HEK293 (cell line): ENCODE measurements around the gene GABBR2.

ENCODE experiments used
- CTCF ChIA-PET: fragments of 350-600 bp; formaldehyde crosslinking; extraction: SDS; loops from one replicate; lab custom pipeline; 2021; ENCODE audit warnings: antibody characterized with exemption; lab: Yijun Ruan, JAX
- POLR2A ChIA-PET: fragments of 300-600 bp; formaldehyde crosslinking; extraction: SDS; loops from one replicate; lab custom pipeline; 2020; ENCODE audit warnings: antibody characterized with exemption, inconsistent platforms; lab: Yijun Ruan, JAX
- H3K27ac ChIP-seq: fragments of 200-500 bp; sonication (Bioruptor generic); 2 replicates; pipeline ENCODE4 v1.5.1; 2014; ENCODE audit warnings: low read depth, low read length, control low read depth, inconsistent platforms; ENCODE audit errors: extremely low read depth
- H3K36me3 ChIP-seq, 2 experiments: fragments of 200-500 bp in 1 of 2; sonication (Bioruptor generic) in 1 of 2; 1 replicate in 1 of 2; 2 replicates in 1 of 2; pipeline ENCODE4 v1.5.1; 2014 to 2017; ENCODE audit warnings: inconsistent platforms in 2 of 2, low read length in 2 of 2; ENCODE audit not compliant: control insufficient read depth in 2 of 2, insufficient read depth in 1 of 2
- H3K4me1 ChIP-seq: fragments of 200-500 bp; sonication (Bioruptor generic); 2 replicates; pipeline ENCODE4 v1.5.1; 2014; ENCODE audit warnings: mild to moderate bottlenecking, low read length, inconsistent platforms; ENCODE audit not compliant: control insufficient read depth, insufficient read depth
- H3K4me3 ChIP-seq: 2 replicates; pipeline ENCODE4 v1.5.1; 2011; ENCODE audit warnings: low read depth, mild to moderate bottlenecking, control low read depth, low read length, moderate library complexity
- H3K9me3 ChIP-seq: fragments of 200-500 bp; sonication (Bioruptor generic); 2 replicates; pipeline ENCODE4 v1.5.1; 2014; ENCODE audit warnings: low read depth, low read length, inconsistent platforms; ENCODE audit not compliant: control insufficient read depth, insufficient read depth
- AEBP2 ChIP-seq: fragments of 450-650 bp; formaldehyde crosslinking; IDR thresholded peaks from 2 replicates; pipeline ENCODE4 v1.5.1; 2016; ENCODE audit warnings: missing biosample characterization, missing genetic modification characterization, borderline replicate concordance
- KLF17 ChIP-seq: fragments of 450-650 bp; formaldehyde crosslinking; IDR thresholded peaks from 2 replicates; pipeline ENCODE4 v1.5.1; 2016; ENCODE audit warnings: missing biosample characterization, missing genetic modification characterization
- PBX3 ChIP-seq: sonication (generic); formaldehyde crosslinking; IDR thresholded peaks from 2 replicates; pipeline ENCODE4 v1.8.1; 2022; ENCODE audit warnings: mild to moderate bottlenecking, moderate library complexity, missing genetic modification reagents
- SP7 ChIP-seq: fragments of 450-650 bp; formaldehyde crosslinking; IDR thresholded peaks from 2 replicates; pipeline ENCODE4 v1.5.1; 2016; ENCODE audit warnings: missing biosample characterization, missing genetic modification characterization
- ZBTB17 ChIP-seq: fragments of 450-650 bp; formaldehyde crosslinking; IDR thresholded peaks from 2 replicates; pipeline ENCODE4 v1.5.1; 2016; ENCODE audit warnings: missing biosample characterization, missing genetic modification characterization
- ZBTB21 ChIP-seq: fragments of 450-650 bp; formaldehyde crosslinking; IDR thresholded peaks from 2 replicates; pipeline ENCODE4 v1.5.1; 2017; ENCODE audit warnings: missing biosample characterization, missing genetic modification characterization
- ZEB2 ChIP-seq: fragments of 450-650 bp; formaldehyde crosslinking; IDR thresholded peaks from 2 replicates; pipeline ENCODE4 v1.5.1; 2016; ENCODE audit warnings: missing biosample characterization, missing genetic modification characterization
- ZFP37 ChIP-seq: fragments of 450-650 bp; formaldehyde crosslinking; IDR thresholded peaks from 2 replicates; pipeline ENCODE4 v1.5.1; 2016; ENCODE audit warnings: missing biosample characterization, missing genetic modification characterization
- ZFP41 ChIP-seq: fragments of 450-650 bp; formaldehyde crosslinking; IDR thresholded peaks from 2 replicates; pipeline ENCODE4 v1.5.1; 2016; ENCODE audit warnings: missing biosample characterization, missing genetic modification characterization, borderline replicate concordance
- ZNF112 ChIP-seq: fragments of 450-650 bp; formaldehyde crosslinking; IDR thresholded peaks from 2 replicates; pipeline ENCODE4 v1.5.0; 2017; ENCODE audit warnings: missing biosample characterization, missing genetic modification characterization
- ZNF138 ChIP-seq: fragments of 450-650 bp; formaldehyde crosslinking; IDR thresholded peaks from 2 replicates; pipeline ENCODE4 v1.5.1; 2016; ENCODE audit warnings: missing biosample characterization, missing genetic modification characterization, borderline replicate concordance
- ZNF148 ChIP-seq: fragments of 450-650 bp; formaldehyde crosslinking; IDR thresholded peaks from 2 replicates; pipeline ENCODE4 v1.5.0; 2017; ENCODE audit warnings: missing biosample characterization, missing genetic modification characterization, borderline replicate concordance
- ZNF214 ChIP-seq: fragments of 450-650 bp; formaldehyde crosslinking; IDR thresholded peaks from 2 replicates; pipeline ENCODE4 v1.5.1; 2017; ENCODE audit warnings: missing biosample characterization, mild to moderate bottlenecking, missing genetic modification characterization, borderline replicate concordance
- ZNF23 ChIP-seq: fragments of 450-650 bp; formaldehyde crosslinking; IDR thresholded peaks from 2 replicates; pipeline ENCODE4 v1.5.1; 2016; ENCODE audit warnings: missing biosample characterization, missing genetic modification characterization, borderline replicate concordance
- ZNF362 ChIP-seq: fragments of 450-650 bp; formaldehyde crosslinking; IDR thresholded peaks from 2 replicates; pipeline ENCODE4 v1.5.1; 2016; ENCODE audit warnings: missing biosample characterization, missing genetic modification characterization
- ZNF426 ChIP-seq: fragments of 450-650 bp; formaldehyde crosslinking; IDR thresholded peaks from 2 replicates; pipeline ENCODE4 v1.5.1; 2017; ENCODE audit warnings: missing biosample characterization, missing genetic modification characterization, mild to moderate bottlenecking, inconsistent platforms, moderate library complexity
- ZNF433 ChIP-seq: fragments of 450-650 bp; formaldehyde crosslinking; IDR thresholded peaks from 2 replicates; pipeline ENCODE4 v1.5.1; 2016; ENCODE audit warnings: missing biosample characterization, missing genetic modification characterization, low read depth
- ZNF585B ChIP-seq: fragments of 450-650 bp; formaldehyde crosslinking; IDR thresholded peaks from 2 replicates; pipeline ENCODE4 v1.5.1; 2016; ENCODE audit warnings: missing biosample characterization, missing genetic modification characterization
- ZSCAN16 ChIP-seq: fragments of 450-650 bp; formaldehyde crosslinking; IDR thresholded peaks from 2 replicates; pipeline ENCODE4 v1.5.1; 2016; ENCODE audit warnings: missing biosample characterization, missing genetic modification characterization

Gene GABBR2

GRCh38 chr9:98370300-98370975, 338.3 kb downstream of the GABBR2 start:
- H3K36me3 ChIP-seq, result no peaks in the 10 kb centered on the region
- CTCF ChIA-PET, result no interaction called here
- POLR2A ChIA-PET, result no interaction called here

More at GRCh38 chr9:98370300-98370975, 338.3 kb downstream of the GABBR2 start:
- Histone ChIP-seq H3K4me3 (no peak overlapping the region), H3K4me1 (no peaks in the 10 kb centered on the region), H3K9me3 (no peaks in the 10 kb centered on the region), H3K27ac (no peak overlapping the region)
- TF ChIP-seq ZNF23 (tag by site-specific recombination), result no peak
- no peak for TF ChIP-seq ZEB2 (tag by site-specific recombination)
- no peak for TF ChIP-seq ZBTB21 (tag by site-specific recombination)
- no peak for TF ChIP-seq ZBTB17 (tag by site-specific recombination)
- TF ChIP-seq ZFP41 (tag by site-specific recombination), result no peak
- TF ChIP-seq KLF17 (tag by site-specific recombination), result no peak
- no peak for TF ChIP-seq ZNF426
- TF ChIP-seq ZNF362 (tag by site-specific recombination), result no peak
- TF ChIP-seq ZFP37 (tag by site-specific recombination), result no peak
- TF ChIP-seq ZNF148, result no peak
- TF ChIP-seq ZSCAN16 (tag by site-specific recombination), result no peak
- TF ChIP-seq AEBP2 (tag by site-specific recombination), result no peak
- TF ChIP-seq SP7 (tag by site-specific recombination), result no peak
- no peak for TF ChIP-seq PBX3 (CRISPR knock-in tag)
- TF ChIP-seq ZNF433, result no peak
- TF ChIP-seq ZNF138, result no peak
- no peak for TF ChIP-seq ZNF585B (tag by site-specific recombination)
- TF ChIP-seq ZNF214, result no peak
- no peak for TF ChIP-seq ZNF112 (tag by site-specific recombination)
